Natural killer cell (primary cell): ENCODE data around the gene DDX25. TPM values are rescaled to one million over a fixed set of nuclear protein-coding genes. Genes with fewer than 3 reads are reported as not detected.

Experiments used
- ATAC-seq, 3 donors: fragments of 150-1000 bp in 2 of 3; fragments of 200-7000 bp in 1 of 3; cut with Tn5 transposase; 1 replicate in 1 of 3; 2 replicates in 2 of 3; pipeline ENCODE4 v1.10.0; 2021; ENCODE audit warnings: mild to moderate bottlenecking in 2 of 3, moderate library complexity in 2 of 3
- DNase-seq, 2 donors: peaks; one replicate each; pipeline versions ENCODE4 v3.0.0 to v3.0.0-alpha.2; 2013 to 2021; ENCODE audit warnings: mixed read lengths in 1 of 2
- H3K27ac ChIP-seq: one replicate; pipeline ENCODE4 v1.5.1; 2013; ENCODE audit warnings: mild to moderate bottlenecking, low read length
- H3K27me3 ChIP-seq: one replicate; pipeline ENCODE4 v1.6.1; 2013; ENCODE audit warnings: low read length; ENCODE audit not compliant: control insufficient read depth, insufficient read depth
- H3K36me3 ChIP-seq: one replicate; pipeline ENCODE4 v1.6.1; 2013; ENCODE audit warnings: low read length; ENCODE audit not compliant: control insufficient read depth, insufficient read depth
- H3K4me1 ChIP-seq: one replicate; pipeline ENCODE4 v1.6.1; 2013; ENCODE audit warnings: low read length; ENCODE audit not compliant: control insufficient read depth, insufficient read depth
- H3K4me3 ChIP-seq: one replicate; pipeline ENCODE4 v1.5.1; 2013; ENCODE audit warnings: low read length
- H3K9me3 ChIP-seq: one replicate; pipeline ENCODE4 v1.6.1; 2013; ENCODE audit warnings: low read length; ENCODE audit not compliant: control insufficient read depth, insufficient read depth
- H3K27ac Mint-ChIP-seq, 2 donors: one replicate each; pipeline ENCODE4 v1.8.0; 2022; ENCODE audit warnings: mild to moderate bottlenecking in 2 of 2, mixed read lengths in 2 of 2, moderate library complexity in 1 of 2
- H3K27me3 Mint-ChIP-seq, 2 donors: one replicate each; pipeline ENCODE4 v1.8.0; 2022; ENCODE audit warnings: low read depth in 2 of 2, mixed read lengths in 2 of 2
- H3K36me3 Mint-ChIP-seq: one replicate; pipeline ENCODE4 v1.8.0; 2022; ENCODE audit warnings: mixed read lengths
- H3K4me1 Mint-ChIP-seq, 2 donors: one replicate each; pipeline ENCODE4 v1.8.0; 2022; ENCODE audit warnings: mixed read lengths in 2 of 2
- H3K4me3 Mint-ChIP-seq: one replicate; pipeline ENCODE4 v1.8.0; 2022; ENCODE audit warnings: mild to moderate bottlenecking, moderate library complexity, mixed read lengths
- H3K9me3 Mint-ChIP-seq, 2 donors: one replicate each; pipeline ENCODE4 v1.8.0; 2022; ENCODE audit warnings: mixed read lengths in 2 of 2
- WGBS: methylation state at CpG from one replicate; pipeline ENCODE4 v1.1.7; 2013; ENCODE audit warnings: missing lambda C conversion rate; ENCODE audit not compliant: insufficient coverage; 5-methylcytosine and 5-hydroxymethylcytosine counted together
- intact Hi-C: fragments of 100-400 bp; cut with micrococcal nuclease; formaldehyde crosslinking; loops from one replicate; pipeline ENCODE4 v1.14.2; 2022
- total RNA-seq, 4 donors: library from RNA; stranded (reverse); fragments of 120-200 nt in 1 of 4; gene quantifications; one replicate each; pipeline versions ENCODE4 v1.2.3 to v1.2.4, GENCODE V29; 2013 to 2022
- TF ChIP-seq, protein P1 (sequence below): fragments of 200-600 bp; IDR thresholded peaks from one replicate; pipeline ENCODE4 v1.8.0; 2022; ENCODE audit warnings: antibody characterized with exemption

The DDX25 gene
- total RNA-seq, 3 donors from 2014 or later (not counting 1 experiment from before 2014, with no cell fraction given) = not detected

DNA sequence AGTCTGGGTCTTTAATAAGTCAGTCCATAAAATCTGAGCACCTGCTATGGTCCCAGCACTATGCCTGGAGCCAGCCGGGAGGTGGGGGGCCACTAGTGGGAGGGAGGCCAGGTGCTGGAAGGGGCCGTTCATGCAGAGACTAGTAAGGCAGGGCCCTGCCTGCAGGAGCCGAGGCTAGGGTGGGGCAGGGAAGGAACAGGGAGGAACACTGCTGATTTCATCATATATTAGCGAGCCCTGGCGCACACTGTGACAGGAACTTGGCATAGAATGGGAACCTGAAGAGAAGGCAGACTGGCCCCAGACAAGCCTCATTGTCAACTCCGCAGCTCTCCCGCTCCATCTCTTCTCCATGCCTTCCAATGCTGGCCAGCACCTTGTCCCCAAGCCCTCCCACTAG, 48.7 kb downstream of the DDX25 start:
- Histone ChIP-seq H3K27ac (no peak overlapping the region), H3K36me3 (no peaks in the 10 kb centered on the region), H3K27me3 (no peaks in the 10 kb centered on the region), H3K9me3 (no peaks in the 10 kb centered on the region), H3K4me3 (no peak overlapping the region), H3K4me1 (no peaks in the 10 kb centered on the region)
- Mint-ChIP-seq H3K27me3 (peaks cover 6 to 7% of the 10 kb centered on the region in 2 donors), H3K4me3 (no peak overlapping the region), H3K4me1 (no peaks in the 10 kb centered on the region), H3K9me3 (no peaks in the 10 kb centered on the region), H3K36me3 (no peaks in the 10 kb centered on the region), H3K27ac (no peak overlapping the region)
- no peak for DNase-seq
- TF ChIP-seq, protein P1, sequence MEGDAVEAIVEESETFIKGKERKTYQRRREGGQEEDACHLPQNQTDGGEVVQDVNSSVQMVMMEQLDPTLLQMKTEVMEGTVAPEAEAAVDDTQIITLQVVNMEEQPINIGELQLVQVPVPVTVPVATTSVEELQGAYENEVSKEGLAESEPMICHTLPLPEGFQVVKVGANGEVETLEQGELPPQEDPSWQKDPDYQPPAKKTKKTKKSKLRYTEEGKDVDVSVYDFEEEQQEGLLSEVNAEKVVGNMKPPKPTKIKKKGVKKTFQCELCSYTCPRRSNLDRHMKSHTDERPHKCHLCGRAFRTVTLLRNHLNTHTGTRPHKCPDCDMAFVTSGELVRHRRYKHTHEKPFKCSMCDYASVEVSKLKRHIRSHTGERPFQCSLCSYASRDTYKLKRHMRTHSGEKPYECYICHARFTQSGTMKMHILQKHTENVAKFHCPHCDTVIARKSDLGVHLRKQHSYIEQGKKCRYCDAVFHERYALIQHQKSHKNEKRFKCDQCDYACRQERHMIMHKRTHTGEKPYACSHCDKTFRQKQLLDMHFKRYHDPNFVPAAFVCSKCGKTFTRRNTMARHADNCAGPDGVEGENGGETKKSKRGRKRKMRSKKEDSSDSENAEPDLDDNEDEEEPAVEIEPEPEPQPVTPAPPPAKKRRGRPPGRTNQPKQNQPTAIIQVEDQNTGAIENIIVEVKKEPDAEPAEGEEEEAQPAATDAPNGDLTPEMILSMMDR = no peak
- 63% methylated on average over 7 of the region's 7 CpGs for WGBS
- no peak for ATAC-seq
- intact Hi-C loops = no loop called here

DNA sequence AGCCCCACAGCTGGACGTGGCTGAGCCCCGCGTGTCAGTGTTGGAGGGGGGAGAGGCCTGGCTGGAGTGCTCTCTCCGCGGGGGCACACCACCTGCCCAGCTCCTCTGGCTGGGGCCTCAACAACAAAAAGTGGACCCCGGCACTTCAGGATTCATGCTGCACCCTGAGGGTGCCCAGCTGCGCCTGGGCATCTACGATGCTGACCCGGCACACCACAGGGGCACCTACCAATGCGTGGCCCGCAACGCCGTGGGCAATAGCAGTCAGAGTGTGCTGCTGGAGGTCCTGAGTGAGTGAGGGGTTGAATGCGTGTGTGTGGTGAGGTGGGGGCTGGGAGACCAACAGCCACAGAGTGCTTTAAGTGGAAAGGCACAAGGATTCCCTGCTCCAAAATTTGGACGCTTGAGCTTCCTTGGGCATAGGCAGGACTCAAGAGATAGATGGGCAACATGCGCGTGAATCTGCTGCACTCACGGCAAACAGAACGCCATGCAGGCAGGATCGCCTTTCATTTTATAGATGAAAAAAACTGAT, 49.2 kb downstream of the DDX25 start:
- intact Hi-C loops = no loop called here
- Mint-ChIP-seq H3K4me1 (no peaks in the 10 kb centered on the region), H3K9me3 (no peaks in the 10 kb centered on the region), H3K36me3 (no peaks in the 10 kb centered on the region), H3K27ac (no peak overlapping the region), H3K27me3 (peaks cover 6 to 7% of the 10 kb centered on the region in 2 donors), H3K4me3 (no peak overlapping the region)
- Histone ChIP-seq H3K36me3 (no peaks in the 10 kb centered on the region), H3K27ac (no peak overlapping the region), H3K27me3 (no peaks in the 10 kb centered on the region), H3K9me3 (no peaks in the 10 kb centered on the region), H3K4me3 (no peak overlapping the region), H3K4me1 (no peaks in the 10 kb centered on the region)
- TF ChIP-seq, protein P1 = no peak
- no peak for DNase-seq
- no peak for ATAC-seq
- WGBS = 84% methylated on average over 20 of the region's 20 CpGs

DNA sequence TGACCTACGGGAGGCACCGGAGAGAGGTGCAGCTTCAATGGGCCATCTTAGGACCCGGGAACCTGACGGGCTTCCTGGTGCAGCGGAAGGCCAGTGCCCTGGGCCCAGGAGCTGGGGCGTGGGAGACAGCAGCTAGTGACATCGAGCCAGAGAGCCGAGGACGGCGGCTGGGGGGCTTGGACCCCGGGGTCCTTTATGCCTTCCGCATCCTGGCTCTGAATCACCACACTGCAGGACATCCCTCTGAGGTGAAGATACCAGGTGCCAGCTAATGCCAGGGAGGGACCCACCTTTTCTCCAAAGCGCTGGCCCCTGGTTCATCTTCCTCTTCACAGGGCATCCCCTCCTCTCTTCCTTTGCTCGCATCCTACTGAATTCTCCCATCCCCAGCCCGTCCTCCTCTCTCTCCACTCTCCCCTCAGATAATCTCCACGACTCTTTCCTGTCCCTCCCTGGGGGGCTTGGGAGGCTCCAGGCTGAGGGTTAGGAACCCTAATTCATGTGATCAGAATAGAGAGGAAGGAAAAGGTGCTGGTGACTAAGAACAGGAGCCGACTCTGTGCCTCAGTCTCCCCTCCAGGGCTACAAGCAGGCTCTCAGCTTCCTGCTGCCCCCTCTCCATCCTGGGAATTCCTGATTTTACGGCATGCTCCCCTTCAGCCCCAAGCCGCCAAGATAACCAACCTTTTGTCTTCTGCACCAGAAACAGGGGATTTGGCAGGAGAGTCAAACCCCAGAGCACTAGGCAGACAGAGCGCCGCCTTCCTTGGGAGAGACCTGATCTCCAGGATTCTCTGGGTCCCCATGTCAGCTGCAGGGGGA, 50.0 kb downstream of the DDX25 start:
- Mint-ChIP-seq H3K4me3 (no peak overlapping the region), H3K9me3 (no peaks in the 10 kb centered on the region), H3K27me3 (peaks cover 6 to 7% of the 10 kb centered on the region in 2 donors), H3K27ac (no peak overlapping the region), H3K36me3 (no peaks in the 10 kb centered on the region), H3K4me1 (no peaks in the 10 kb centered on the region)
- ATAC-seq = no peak
- Histone ChIP-seq H3K36me3 (no peaks in the 10 kb centered on the region), H3K4me1 (no peaks in the 10 kb centered on the region), H3K27ac (no peak overlapping the region), H3K4me3 (no peak overlapping the region), H3K27me3 (no peaks in the 10 kb centered on the region), H3K9me3 (no peaks in the 10 kb centered on the region)
- no peak for DNase-seq
- WGBS = 89% methylated on average over 20 of the region's 21 CpGs
- TF ChIP-seq, protein P1 = no peak
- intact Hi-C loops = no loop called here
